Measurements from ENCODE around the gene SLIT1. TPM values are rescaled to one million over a fixed set of nuclear protein-coding genes. Genes with fewer than 3 reads are reported as not detected.

Gene SLIT1
- total RNA-seq, 2 donors from 2014 or later: 0.44 to 0.50 TPM

DNA sequence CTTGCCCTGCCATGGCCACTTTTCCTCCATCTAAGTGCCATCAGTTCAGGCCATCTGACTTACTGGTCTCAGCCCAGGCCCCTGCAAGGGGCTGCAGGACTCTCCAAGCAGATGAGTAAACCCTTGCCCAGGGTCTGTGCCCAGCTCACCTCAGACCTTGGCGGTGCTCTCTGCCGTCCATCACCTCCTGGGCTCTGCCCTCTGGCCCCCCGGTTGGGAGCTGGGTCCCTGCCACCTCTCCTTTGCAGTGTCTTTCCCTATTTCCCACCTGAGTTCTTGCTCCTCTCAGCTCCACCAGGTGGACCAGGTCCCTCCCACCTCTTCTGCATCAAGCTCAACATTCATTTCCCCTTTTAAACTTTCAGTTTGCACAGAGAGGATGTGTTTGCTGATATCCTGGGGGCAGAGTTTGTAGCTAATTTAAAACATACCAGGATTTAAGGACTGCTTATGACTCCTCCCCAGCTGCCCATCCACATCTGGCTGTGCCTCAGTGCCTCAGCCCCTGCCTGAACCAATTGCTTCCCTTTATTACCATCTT is 135.5 kb downstream of the SLIT1 start:
- Mint-ChIP-seq H3K4me1 (no peaks in the 10 kb centered on the region), H3K27ac (no peak overlapping the region), H3K4me3 (no peak overlapping the region), H3K36me3 (ENCODE audit: low read depth) (no peaks in the 10 kb centered on the region), H3K27me3 (peaks cover 31% of the 10 kb centered on the region)
- DNase-seq (no peak), ATAC-seq (no peak)
- H3K9me3 ChIP-seq (ENCODE audit: control insufficient read depth, low read length, poor library complexity, severe bottlenecking): no peaks in the 10 kb centered on the region

DNA sequence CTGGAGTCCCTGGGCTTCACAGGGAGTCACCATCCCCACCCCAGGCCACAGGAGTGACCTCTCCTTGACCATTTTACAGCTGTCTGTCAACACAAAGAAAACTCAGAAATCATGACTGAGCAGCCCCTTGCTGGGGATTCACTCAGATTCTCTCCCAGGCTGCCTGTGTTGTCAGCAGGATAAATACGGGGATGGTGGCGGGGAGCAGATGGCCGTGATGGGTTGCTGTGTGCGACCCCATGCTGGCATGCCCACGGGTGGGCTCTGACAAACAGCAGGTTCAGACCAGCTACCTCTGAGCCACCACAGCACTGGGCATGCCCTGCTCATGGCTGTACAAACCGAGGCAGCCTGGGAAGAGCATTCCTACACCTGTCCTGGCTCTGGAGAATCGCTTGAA is 136.1 kb downstream of the SLIT1 start:
- peaks cover 29% of the 10 kb centered on the region for H3K27me3 Mint-ChIP-seq
- H3K9me3 ChIP-seq (ENCODE audit: control insufficient read depth, low read length, poor library complexity, severe bottlenecking): no peaks in the 10 kb centered on the region
- H3K4me3 Mint-ChIP-seq: no peak overlapping the region
- no peak overlapping the region for H3K27ac Mint-ChIP-seq
- no peaks in the 10 kb centered on the region for H3K4me1 Mint-ChIP-seq
- DNase-seq (no peak), ATAC-seq (no peak)
- H3K36me3 Mint-ChIP-seq (ENCODE audit: low read depth): no peaks in the 10 kb centered on the region

DNA sequence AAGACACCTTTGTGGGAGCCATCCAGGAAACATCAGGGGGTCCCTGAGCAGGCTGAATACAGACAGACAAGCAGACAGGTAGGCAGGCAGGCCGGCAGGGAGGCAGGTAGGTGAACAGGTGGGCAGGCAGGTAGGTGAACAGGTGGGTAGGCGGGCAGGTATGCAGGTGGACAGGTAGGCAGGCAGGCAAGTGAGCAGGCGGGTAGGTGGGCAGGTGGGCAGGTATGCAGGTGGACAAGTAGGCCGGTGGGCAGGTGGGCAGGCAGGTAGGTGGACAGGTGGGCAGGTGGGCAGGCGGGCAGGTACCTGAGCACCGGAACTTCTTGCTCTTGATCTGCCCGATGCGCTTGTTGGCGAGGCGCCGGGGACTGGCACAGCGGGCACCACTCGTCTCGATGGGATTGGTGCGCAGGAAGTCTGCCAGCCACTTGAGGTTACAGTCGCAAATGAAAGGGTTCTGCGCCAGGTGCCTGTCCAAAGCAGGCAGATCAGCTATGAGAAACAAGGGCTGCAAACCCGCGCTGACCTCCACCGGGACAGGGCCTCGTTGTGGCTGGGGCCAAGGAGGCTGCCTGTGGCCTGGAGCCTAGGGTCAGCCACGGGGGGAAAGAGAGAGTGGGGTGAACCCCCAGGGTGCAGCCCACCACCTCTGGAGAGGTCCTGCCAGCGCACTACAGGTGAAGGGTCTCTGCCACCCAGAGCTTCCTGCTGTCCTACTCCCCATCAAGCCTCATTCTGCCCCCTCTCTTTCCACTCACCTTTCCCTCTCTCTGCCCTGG is 136.9 kb downstream of the SLIT1 start:
- no peaks in the 10 kb centered on the region for H3K4me1 Mint-ChIP-seq
- DNase-seq (no peak), ATAC-seq (no peak)
- H3K9me3 ChIP-seq (ENCODE audit: control insufficient read depth, low read length, poor library complexity, severe bottlenecking): no peaks in the 10 kb centered on the region
- no peak overlapping the region for H3K4me3 Mint-ChIP-seq
- H3K27ac Mint-ChIP-seq: no peak overlapping the region
- H3K27me3 Mint-ChIP-seq: peaks cover 25% of the 10 kb centered on the region
- no peaks in the 10 kb centered on the region for H3K36me3 Mint-ChIP-seq (ENCODE audit: low read depth)

DNA sequence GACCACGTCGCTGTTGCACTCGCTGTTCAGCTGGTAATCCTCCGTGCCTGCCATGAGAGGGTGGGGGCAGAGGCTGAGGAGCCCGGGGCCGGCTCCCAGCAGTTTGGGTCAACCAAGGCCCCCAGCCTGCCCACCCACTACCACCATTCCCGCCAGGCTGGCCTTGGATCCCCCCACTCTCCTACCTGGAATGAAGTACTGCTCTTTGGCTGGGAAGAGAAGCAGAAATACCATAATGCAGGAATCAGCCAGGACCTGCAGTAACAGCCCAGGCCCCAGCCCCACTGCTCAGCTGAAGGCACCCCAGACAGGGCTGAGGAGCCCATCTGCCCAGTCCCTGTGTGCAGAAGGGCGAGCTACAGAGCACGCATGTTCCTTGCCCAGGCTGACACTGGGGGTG is 138.0 kb downstream of the SLIT1 start:
- H3K9me3 ChIP-seq (ENCODE audit: control insufficient read depth, low read length, poor library complexity, severe bottlenecking): no peaks in the 10 kb centered on the region
- Mint-ChIP-seq H3K27me3 (peaks cover 17% of the 10 kb centered on the region), H3K27ac (no peak overlapping the region), H3K36me3 (ENCODE audit: low read depth) (no peaks in the 10 kb centered on the region), H3K4me3 (no peak overlapping the region), H3K4me1 (no peaks in the 10 kb centered on the region)
- no peak for DNase-seq
- no peak for ATAC-seq

DNA sequence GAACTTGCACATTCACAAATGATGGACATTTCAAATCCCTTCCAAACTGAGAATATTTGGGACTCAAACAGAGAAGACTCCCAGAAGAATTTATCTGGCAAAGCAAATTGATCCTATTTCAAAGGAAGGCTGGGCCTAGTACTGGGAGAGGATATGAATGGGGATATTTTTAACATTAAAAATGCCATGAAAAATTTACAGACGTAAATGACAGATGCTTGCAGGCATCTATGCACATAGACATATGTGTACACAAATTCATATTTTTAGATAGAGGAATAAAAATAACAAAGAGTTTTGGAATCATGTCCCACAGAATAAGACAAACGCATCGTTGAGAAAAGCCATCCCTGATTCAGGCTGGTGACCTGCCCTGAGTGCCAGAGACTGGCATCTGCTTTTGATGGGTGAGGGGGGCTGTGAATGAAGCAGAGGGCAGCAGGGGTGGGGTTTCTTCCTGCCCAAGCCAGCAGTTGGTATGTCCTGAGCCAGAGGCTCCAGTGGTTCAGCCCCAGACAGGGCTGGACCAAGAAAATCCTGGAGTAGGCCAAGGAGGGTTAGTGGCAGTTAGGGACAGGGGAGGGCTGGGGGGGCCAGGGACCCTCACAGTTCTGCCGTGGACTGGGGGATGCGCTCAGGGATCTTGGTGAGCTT is 138.5 kb downstream of the SLIT1 start:
- Mint-ChIP-seq H3K4me3 (no peak overlapping the region), H3K4me1 (no peaks in the 10 kb centered on the region), H3K27me3 (peaks cover 14% of the 10 kb centered on the region), H3K27ac (no peak overlapping the region), H3K36me3 (ENCODE audit: low read depth) (no peaks in the 10 kb centered on the region)
- ATAC-seq (no peak), DNase-seq (no peak)
- H3K9me3 ChIP-seq (ENCODE audit: control insufficient read depth, low read length, poor library complexity, severe bottlenecking): no peaks in the 10 kb centered on the region

DNA sequence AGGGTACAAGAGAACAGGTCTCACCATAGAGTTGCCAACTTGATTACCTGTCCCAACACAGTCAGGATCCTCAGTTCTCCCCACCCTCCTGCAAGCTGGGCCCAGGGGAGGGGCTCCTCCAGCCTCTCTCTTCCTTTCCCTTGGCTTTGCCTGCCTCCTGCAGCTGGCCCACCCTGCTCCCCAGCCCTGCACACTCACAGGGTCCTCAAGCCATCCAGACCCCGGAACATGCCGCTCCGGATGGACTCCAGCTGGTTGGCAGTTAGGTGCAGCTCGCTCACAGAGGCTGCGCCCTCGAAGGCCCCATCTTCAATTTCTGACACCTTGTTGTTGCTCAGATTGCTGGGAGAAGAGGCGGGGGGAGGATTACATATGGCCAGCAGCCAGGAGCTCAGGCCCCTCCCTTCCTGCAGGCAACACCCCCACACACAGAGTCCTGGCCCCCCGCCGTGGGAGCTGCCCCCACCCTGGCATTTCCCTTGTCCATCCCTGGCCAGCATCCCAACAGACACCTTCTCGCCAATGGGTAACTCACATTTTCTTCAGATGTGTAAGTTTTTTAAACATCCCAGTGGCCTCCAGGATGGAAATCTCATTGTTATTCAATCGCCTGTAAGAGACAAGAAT is 139.2 kb downstream of the SLIT1 start:
- Mint-ChIP-seq H3K4me1 (no peaks in the 10 kb centered on the region), H3K36me3 (ENCODE audit: low read depth) (no peaks in the 10 kb centered on the region), H3K4me3 (no peak overlapping the region), H3K27ac (no peak overlapping the region), H3K27me3 (peaks cover 14% of the 10 kb centered on the region)
- ATAC-seq (no peak), DNase-seq (no peak)
- no peaks in the 10 kb centered on the region for H3K9me3 ChIP-seq (ENCODE audit: control insufficient read depth, low read length, poor library complexity, severe bottlenecking)

DNA sequence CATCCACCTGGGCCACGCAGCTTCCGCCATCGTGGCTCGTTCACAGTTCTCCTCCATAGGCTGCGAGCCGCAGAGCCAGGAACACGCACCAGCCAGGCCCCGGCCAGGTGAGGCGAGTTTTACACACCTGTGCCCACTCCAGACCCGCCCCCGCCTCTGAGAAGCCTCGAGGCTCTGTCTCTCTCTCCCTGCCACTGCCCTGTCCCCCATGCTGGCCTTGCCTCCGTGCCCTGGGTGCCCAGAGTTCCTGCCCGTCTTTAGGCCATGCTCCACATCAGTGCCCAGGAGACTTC is 142.2 kb downstream of the SLIT1 start:
- Mint-ChIP-seq H3K27ac (no peak overlapping the region), H3K4me3 (no peak overlapping the region), H3K4me1 (peaks cover 2% of the 10 kb centered on the region), H3K36me3 (ENCODE audit: low read depth) (no peaks in the 10 kb centered on the region), H3K27me3 (peaks cover 3% of the 10 kb centered on the region)
- DNase-seq (no peak), ATAC-seq (no peak)
- H3K9me3 ChIP-seq (ENCODE audit: control insufficient read depth, low read length, poor library complexity, severe bottlenecking): no peaks in the 10 kb centered on the region

DNA sequence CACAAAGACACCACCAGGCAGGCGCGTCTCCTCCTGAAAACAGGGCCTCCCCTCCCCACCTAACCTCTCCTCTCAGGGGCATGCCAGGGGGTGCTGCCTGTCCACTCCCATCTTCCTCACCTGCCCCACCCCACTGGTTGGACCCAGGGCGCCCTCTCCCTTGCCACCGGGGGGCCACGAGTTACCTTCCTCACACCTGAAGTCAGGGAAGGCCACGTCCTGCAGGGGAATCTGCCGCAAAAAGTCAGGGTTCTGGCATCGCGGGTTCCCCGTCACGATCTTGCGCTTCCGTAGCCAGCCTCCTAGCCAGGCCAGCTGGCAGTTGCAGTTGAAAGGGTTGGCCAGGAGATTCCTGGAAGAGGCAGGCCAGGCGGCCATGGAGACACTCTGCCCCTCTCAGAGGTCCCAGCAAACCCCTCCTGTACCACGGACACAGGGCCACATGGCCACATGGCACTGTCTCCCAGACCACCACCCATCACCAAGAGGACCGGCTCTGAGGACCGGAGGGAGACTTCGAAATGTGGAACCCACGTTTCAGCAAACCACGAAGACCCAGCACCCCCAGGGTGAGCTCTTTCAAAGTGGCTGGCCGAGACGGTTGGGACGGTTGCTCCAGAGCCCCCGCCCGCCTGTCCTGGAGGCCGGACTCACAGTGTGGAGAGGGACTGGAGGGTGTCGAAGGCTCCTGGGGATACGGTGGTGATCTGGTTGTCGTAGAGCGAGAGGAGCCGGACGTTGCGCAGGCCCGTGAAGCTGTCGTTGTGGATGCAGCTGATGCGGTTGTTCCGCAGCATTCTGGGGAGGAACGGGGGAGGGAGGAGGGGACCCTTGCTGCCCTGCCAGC is 142.8 kb downstream of the SLIT1 start:
- ATAC-seq (no peak), DNase-seq (no peak)
- Mint-ChIP-seq H3K4me1 (peaks cover 8% of the 10 kb centered on the region), H3K27me3 (no peaks in the 10 kb centered on the region), H3K27ac (no peak overlapping the region), H3K4me3 (no peak overlapping the region), H3K36me3 (ENCODE audit: low read depth) (no peaks in the 10 kb centered on the region)
- no peaks in the 10 kb centered on the region for H3K9me3 ChIP-seq (ENCODE audit: control insufficient read depth, low read length, poor library complexity, severe bottlenecking)

DNA sequence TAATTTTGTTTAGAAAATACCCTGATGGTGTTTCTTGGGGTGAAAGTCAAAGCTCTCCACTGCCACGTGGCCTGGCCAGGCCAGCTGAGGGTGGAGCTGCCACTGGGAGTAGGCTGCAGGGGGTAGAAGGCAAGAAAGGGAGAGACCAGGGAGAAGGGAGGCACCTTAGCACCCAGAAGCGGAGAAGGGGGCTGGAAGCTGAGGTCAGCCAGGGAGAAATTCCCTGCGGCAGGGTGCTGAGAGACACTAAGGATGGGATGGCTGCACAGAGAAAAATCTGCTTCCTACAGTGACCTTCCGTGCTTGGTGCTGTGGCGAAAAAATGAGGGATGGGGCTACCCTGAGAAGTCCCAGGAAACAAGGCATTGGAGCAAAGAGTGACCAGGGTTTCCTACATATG is 143.7 kb downstream of the SLIT1 start:
- Mint-ChIP-seq H3K36me3 (ENCODE audit: low read depth) (no peaks in the 10 kb centered on the region), H3K4me1 (peaks cover 16% of the 10 kb centered on the region), H3K27ac (no peak overlapping the region), H3K27me3 (no peaks in the 10 kb centered on the region), H3K4me3 (no peak overlapping the region)
- no peak for DNase-seq
- no peak for ATAC-seq
- no peaks in the 10 kb centered on the region for H3K9me3 ChIP-seq (ENCODE audit: control insufficient read depth, low read length, poor library complexity, severe bottlenecking)

DNA sequence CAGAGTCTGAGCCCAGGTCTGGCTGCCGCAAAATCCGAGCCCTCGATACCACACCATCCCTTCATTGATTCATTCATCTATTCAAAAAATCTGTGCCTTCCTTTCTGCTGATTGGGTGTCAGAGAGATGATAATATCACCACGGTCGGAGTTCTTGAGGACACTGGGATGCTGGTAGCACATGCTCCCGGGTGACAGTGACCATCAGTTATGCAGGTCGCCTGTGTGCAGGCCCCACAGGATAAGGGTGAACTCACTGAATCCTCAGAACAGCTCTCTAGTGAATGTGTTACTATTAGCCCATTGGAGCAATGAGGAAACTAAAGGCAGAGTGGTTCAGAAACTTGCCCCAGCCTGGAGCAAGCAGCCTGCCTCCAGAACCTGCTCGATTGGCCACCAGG is 145.1 kb downstream of the SLIT1 start:
- Mint-ChIP-seq H3K4me1 (peaks cover 24% of the 10 kb centered on the region), H3K36me3 (ENCODE audit: low read depth) (peaks cover 4% of the 10 kb centered on the region), H3K27me3 (peaks cover 10% of the 10 kb centered on the region), H3K4me3 (no peak overlapping the region), H3K27ac (no peak overlapping the region)
- no peak for ATAC-seq
- no peak for DNase-seq
- no peaks in the 10 kb centered on the region for H3K9me3 ChIP-seq (ENCODE audit: control insufficient read depth, low read length, poor library complexity, severe bottlenecking)

DNA sequence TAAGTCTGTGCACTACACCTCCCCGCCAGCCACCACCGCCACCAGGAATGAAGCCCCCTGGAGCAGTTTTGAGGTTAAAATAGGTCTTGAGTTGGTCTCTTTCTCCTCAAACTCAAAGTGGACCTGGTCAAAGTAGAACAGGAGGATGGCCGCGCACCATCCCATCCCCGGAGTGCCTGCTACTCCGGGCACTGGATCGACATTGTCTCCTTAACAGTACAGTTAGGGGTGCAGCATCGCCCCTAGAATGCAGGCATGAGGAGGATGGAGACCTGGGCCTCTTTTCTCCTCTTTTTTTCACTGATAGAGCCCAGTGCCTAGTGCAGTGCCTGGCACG is 145.5 kb downstream of the SLIT1 start:
- Mint-ChIP-seq H3K27me3 (peaks cover 15% of the 10 kb centered on the region), H3K27ac (no peak overlapping the region), H3K4me3 (no peak overlapping the region), H3K4me1 (peaks cover 24% of the 10 kb centered on the region), H3K36me3 (ENCODE audit: low read depth) (peaks cover 4% of the 10 kb centered on the region)
- ATAC-seq: no peak
- no peaks in the 10 kb centered on the region for H3K9me3 ChIP-seq (ENCODE audit: control insufficient read depth, low read length, poor library complexity, severe bottlenecking)
- no peak for DNase-seq

DNA sequence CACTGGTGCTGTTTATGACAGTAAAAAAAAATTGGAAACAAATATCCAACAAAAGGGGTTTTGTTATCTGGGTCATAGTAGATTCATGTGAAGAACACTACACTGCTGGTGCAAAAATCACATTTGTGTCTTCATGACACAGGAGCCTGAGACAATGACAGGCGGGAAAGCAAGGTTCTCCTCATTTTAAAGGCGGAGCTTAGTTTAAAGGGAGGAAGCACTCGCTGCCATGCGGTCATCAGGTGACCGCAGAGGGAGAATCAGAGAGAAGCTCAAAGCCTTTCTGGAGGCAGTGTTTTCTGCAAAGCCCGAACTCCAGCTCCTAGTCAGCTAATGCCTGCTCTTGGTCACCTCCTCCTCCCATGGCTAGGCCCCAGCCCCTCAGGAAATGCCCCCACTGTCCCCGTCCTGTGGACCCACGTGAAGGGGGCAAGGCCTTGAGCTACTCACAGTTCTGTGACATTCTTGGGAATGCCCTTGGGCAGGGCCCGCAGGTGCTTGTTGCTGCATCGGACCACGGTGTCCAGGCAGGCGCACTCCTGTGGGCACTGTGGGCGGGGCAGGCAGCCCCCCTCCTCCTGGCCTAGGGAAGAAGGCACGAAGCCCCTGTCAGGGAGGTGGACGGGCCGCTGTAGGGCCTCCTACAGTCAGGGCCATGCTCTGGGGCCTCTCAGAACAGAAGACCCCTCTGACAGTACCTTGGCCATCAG is 146.1 kb downstream of the SLIT1 start:
- H3K4me3 Mint-ChIP-seq: no peak overlapping the region
- H3K36me3 Mint-ChIP-seq (ENCODE audit: low read depth): peaks cover 4% of the 10 kb centered on the region
- no peak overlapping the region for H3K27ac Mint-ChIP-seq
- H3K9me3 ChIP-seq (ENCODE audit: control insufficient read depth, low read length, poor library complexity, severe bottlenecking): no peaks in the 10 kb centered on the region
- H3K4me1 Mint-ChIP-seq: peaks cover 24% of the 10 kb centered on the region
- DNase-seq (no peak), ATAC-seq (no peak)
- peaks cover 20% of the 10 kb centered on the region for H3K27me3 Mint-ChIP-seq

Measured in T-helper 17 cell (primary cell).